PC-3 (cell line): ENCODE data around the gene SCN9A. TPM values are rescaled to one million over a fixed set of nuclear protein-coding genes. Genes with fewer than 3 reads are reported as not detected.
A peak's percentile ranks its signal among the peaks of the same experiment; 100 is the strongest.

Experiments used
- ATAC-seq: fragments of 200-7000 bp; cut with Tn5 transposase; 2 replicates; pipeline ENCODE4 v1.9.1; 2020; ENCODE audit warnings: mild to moderate bottlenecking, moderate library complexity
- BruUV-seq: library from RNA; stranded (reverse); fragments of 400-500 nt; replicated peaks from 2 replicates; lab custom pipeline; 2021; lab: Mats Ljungman, UMichigan
- CTCF ChIA-PET: fragments of 300-600 bp; sonication (Branson Sonifier 250); formaldehyde crosslinking; loops from one replicate; lab custom pipeline; 2022; ENCODE audit warnings: antibody characterized with exemption; lab: Charles Lee
- POLR2A ChIA-PET: fragments of 300-600 bp; sonication (Branson Sonifier 250); formaldehyde crosslinking; loops from one replicate; lab custom pipeline; 2022; ENCODE audit warnings: antibody characterized with exemption; ENCODE audit not compliant: unreplicated experiment; lab: Charles Lee
- DNase-seq: peaks from one replicate; pipeline ENCODE4 v3.0.0-alpha.2; 2015
- H2AFZ ChIP-seq: fragments of 300-600 bp; sonication (generic); 2 replicates; pipeline ENCODE4 v1.6.0; 2016; ENCODE audit warnings: antibody characterized with exemption, low read length
- H3F3A ChIP-seq: fragments of 300-600 bp; sonication (generic); one replicate; pipeline ENCODE4 v1.6.0; 2017; ENCODE audit warnings: antibody characterized with exemption, low read length, control low read depth, mild to moderate bottlenecking; ENCODE audit not compliant: unreplicated experiment
- H3K27ac ChIP-seq: fragments of 300-600 bp; sonication (generic); 2 replicates; pipeline ENCODE4 v1.5.1; 2016; ENCODE audit warnings: mild to moderate bottlenecking, low read length
- H3K27me3 ChIP-seq: fragments of 300-600 bp; sonication (generic); 2 replicates; pipeline ENCODE4 v1.6.1; 2016; ENCODE audit warnings: low read length, mixed read lengths
- H3K36me3 ChIP-seq: fragments of 300-600 bp; sonication (generic); 2 replicates; pipeline ENCODE4 v1.6.1; 2016; ENCODE audit warnings: low read depth, mixed run types, low read length, mixed read lengths
- H3K4me1 ChIP-seq: fragments of 300-600 bp; sonication (generic); 2 replicates; pipeline ENCODE4 v1.5.1; 2016; ENCODE audit warnings: low read length; ENCODE audit not compliant: insufficient read depth
- H3K4me2 ChIP-seq: fragments of 300-600 bp; sonication (generic); 2 replicates; pipeline ENCODE4 v1.6.0; 2016; ENCODE audit warnings: low read length
- H3K4me3 ChIP-seq: fragments of 300-600 bp; sonication (generic); 2 replicates; pipeline ENCODE4 v1.5.1; 2016; ENCODE audit warnings: mild to moderate bottlenecking, low read length, mixed read lengths
- H3K79me2 ChIP-seq: fragments of 300-600 bp; sonication (generic); 2 replicates; pipeline ENCODE4 v1.6.1; 2017; ENCODE audit warnings: low read length, mixed read lengths
- H3K9ac ChIP-seq: fragments of 300-600 bp; sonication (generic); 2 replicates; pipeline ENCODE4 v1.6.0; 2016; ENCODE audit warnings: mild to moderate bottlenecking, low read length
- H3K9me2 ChIP-seq: fragments of 300-600 bp; sonication (generic); replicated peaks from 2 replicates; pipeline ENCODE4 v1.6.1; 2016; ENCODE audit warnings: mixed run types, low read length, mixed read lengths
- H3K9me3 ChIP-seq: fragments of 300-600 bp; sonication (generic); 2 replicates; pipeline ENCODE4 v1.6.1; 2016; ENCODE audit warnings: low read length, mixed read lengths
- H4K20me1 ChIP-seq: fragments of 300-600 bp; sonication (generic); 2 replicates; pipeline ENCODE4 v1.6.1; 2016; ENCODE audit warnings: low read length, mixed read lengths
- EZH2 ChIP-seq: fragments of 300-600 bp; sonication (generic); IDR thresholded peaks from one replicate; pipeline ENCODE4 v1.6.1; 2017; ENCODE audit warnings: antibody characterized with exemption, mild to moderate bottlenecking, low read length; ENCODE audit not compliant: unreplicated experiment
- EZH2phosphoT487 ChIP-seq: fragments of 300-600 bp; sonication (generic); IDR thresholded peaks from 2 replicates; pipeline ENCODE4 v1.6.1; 2018; ENCODE audit warnings: mild to moderate bottlenecking, antibody characterized with exemption, low read length, borderline replicate concordance
- intact Hi-C: fragments of 100-400 bp; cut with micrococcal nuclease; formaldehyde crosslinking; loops from 2 replicates; pipeline ENCODE4 v1.9.0; 2023
- total RNA-seq: library from RNA; depleted of rRNA; stranded (reverse); fragments of >200 nt; gene quantifications from 2 replicates; pipeline ENCODE4 v1.2.3, GENCODE V29; 2014
- TF ChIP-seq, protein P1 (sequence below): fragments of 300-600 bp; sonication (generic); conservative IDR thresholded peaks from 2 replicates; pipeline ENCODE4 v1.5.1; 2017; ENCODE audit warnings: antibody characterized with exemption, low read depth, mild to moderate bottlenecking, low read length

Gene SCN9A
- total RNA-seq, 1 experiment from 2014 or later, result 7.0 TPM

DNA sequence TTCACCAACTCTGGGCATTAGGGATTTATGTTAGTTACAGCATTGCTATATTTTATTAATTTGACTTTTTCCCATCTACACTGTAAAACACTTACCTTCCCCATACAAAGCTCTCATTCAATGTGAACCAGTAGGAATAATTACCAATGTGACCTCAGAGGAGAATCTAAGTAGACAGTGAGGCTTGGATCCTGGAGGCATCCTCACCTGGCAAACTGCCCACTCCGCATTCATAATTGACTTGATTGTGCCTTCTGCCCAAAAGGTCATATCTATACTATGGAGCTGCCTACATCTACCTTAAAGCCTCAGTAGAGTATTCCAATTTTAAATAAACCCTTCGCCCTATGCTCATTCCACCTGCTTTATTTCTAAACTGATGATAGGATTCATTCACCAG lies 202.5 kb downstream of the SCN9A start:
- intact Hi-C loops, result no loop called here
- Histone ChIP-seq H3K4me2 (no peak overlapping the region), H3K4me1 (no peaks in the 10 kb centered on the region), H3K27ac (no peak overlapping the region), H3K79me2 (no peaks in the 10 kb centered on the region), H3K4me3 (no peak overlapping the region), H3K9ac (no peak overlapping the region), H4K20me1 (no peaks in the 10 kb centered on the region), H3F3A (no peaks in the 10 kb centered on the region), H3K36me3 (no peaks in the 10 kb centered on the region), H3K9me2 (no peaks in the 10 kb centered on the region), H3K9me3 (no peaks in the 10 kb centered on the region), H3K27me3 (peaks cover 4% of the 10 kb centered on the region; the same call in 1 of the 2 replicates), H2AFZ (no peak overlapping the region)
- ATAC-seq (no peak), DNase-seq (no peak)
- POLR2A ChIA-PET, result no interaction called here
- BruUV-seq, result no TSS peak
- no peak for TF ChIP-seq EZH2phosphoT487
- no peak for TF ChIP-seq EZH2
- TF ChIP-seq, protein P1, sequence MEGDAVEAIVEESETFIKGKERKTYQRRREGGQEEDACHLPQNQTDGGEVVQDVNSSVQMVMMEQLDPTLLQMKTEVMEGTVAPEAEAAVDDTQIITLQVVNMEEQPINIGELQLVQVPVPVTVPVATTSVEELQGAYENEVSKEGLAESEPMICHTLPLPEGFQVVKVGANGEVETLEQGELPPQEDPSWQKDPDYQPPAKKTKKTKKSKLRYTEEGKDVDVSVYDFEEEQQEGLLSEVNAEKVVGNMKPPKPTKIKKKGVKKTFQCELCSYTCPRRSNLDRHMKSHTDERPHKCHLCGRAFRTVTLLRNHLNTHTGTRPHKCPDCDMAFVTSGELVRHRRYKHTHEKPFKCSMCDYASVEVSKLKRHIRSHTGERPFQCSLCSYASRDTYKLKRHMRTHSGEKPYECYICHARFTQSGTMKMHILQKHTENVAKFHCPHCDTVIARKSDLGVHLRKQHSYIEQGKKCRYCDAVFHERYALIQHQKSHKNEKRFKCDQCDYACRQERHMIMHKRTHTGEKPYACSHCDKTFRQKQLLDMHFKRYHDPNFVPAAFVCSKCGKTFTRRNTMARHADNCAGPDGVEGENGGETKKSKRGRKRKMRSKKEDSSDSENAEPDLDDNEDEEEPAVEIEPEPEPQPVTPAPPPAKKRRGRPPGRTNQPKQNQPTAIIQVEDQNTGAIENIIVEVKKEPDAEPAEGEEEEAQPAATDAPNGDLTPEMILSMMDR, result no peak
- CTCF ChIA-PET, result interaction anchor here (0.6 kb wide), 1 partner anchor 324 kb away, joined by 8 read pairs; no protein-coding TSS in a partner anchor

DNA sequence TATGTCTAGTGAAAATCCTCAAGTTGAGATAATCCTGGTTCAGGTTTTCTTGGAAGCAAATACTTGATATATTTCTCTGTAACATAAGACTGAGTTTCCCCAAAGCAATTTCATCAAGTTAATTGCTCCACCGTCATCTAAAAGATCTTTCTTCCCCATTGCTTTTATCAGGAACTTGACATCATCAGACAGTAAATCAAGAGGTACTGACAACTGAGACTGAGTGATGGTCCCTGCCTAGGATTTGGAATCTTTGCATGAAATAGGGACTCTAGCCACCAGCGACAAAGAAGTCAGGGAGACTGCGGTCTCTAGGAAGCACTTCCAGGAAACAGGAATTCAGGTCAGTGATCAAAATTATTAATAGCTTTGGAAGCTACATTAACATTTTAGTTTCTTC lies 204.5 kb downstream of the SCN9A start:
- intact Hi-C loops, result no loop called here
- H3K9ac ChIP-seq, result no peak overlapping the region
- H3K9me2 ChIP-seq, result no peaks in the 10 kb centered on the region
- POLR2A ChIA-PET, result no interaction called here
- no TSS peak for BruUV-seq
- no peak overlapping the region for H3K4me2 ChIP-seq
- no peaks in the 10 kb centered on the region for H3K27me3 ChIP-seq
- ATAC-seq (no peak), DNase-seq (no peak)
- CTCF ChIA-PET, result no interaction called here
- H3K36me3 ChIP-seq, result no peaks in the 10 kb centered on the region
- H3K79me2 ChIP-seq, result no peaks in the 10 kb centered on the region
- H3K4me1 ChIP-seq, result no peaks in the 10 kb centered on the region
- no peak overlapping the region for H2AFZ ChIP-seq
- no peaks in the 10 kb centered on the region for H4K20me1 ChIP-seq
- H3K9me3 ChIP-seq, result no peaks in the 10 kb centered on the region
- H3K27ac ChIP-seq, result no peak overlapping the region
- H3K4me3 ChIP-seq, result no peak overlapping the region
- no peaks in the 10 kb centered on the region for H3F3A ChIP-seq
- TF ChIP-seq EZH2phosphoT487 (no peak), EZH2 (no peak)
- TF ChIP-seq, protein P1, result no peak

DNA sequence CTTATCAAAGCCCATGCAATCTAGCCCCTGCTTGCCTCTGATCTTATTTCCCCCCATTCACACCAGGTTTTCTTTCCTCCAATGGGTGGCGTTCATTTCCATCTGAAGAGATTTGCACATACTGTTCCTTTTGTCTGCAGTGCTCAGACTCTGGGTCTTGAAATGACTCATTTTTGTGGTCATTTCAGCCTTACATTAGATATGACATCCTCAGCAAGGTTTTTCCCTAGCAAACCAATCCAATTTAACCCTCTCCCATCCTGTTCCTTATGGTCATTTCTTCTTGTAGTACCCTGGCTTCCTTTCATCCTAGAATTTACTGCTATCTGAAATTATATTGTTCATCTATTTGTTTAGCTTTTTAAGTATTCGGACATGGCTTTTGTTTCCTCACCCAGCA lies 205.4 kb downstream of the SCN9A start:
- H4K20me1 ChIP-seq, result no peaks in the 10 kb centered on the region
- H3F3A ChIP-seq, result no peaks in the 10 kb centered on the region
- H3K9me2 ChIP-seq, result no peaks in the 10 kb centered on the region
- H3K36me3 ChIP-seq, result no peaks in the 10 kb centered on the region
- no peaks in the 10 kb centered on the region for H3K79me2 ChIP-seq
- no peaks in the 10 kb centered on the region for H3K4me1 ChIP-seq
- ATAC-seq (peak; percentile 60; the same call in 1 of the 2 replicates), DNase-seq (peak; percentile 61)
- ChIA-PET POLR2A (no interaction called here), CTCF (no interaction called here)
- H3K27me3 ChIP-seq, result 0 out of 2 replicates have a peak, but pooled peaks cover 4% of the 10 kb centered on the region
- H3K9ac ChIP-seq, result no peak overlapping the region
- no peak overlapping the region for H3K4me2 ChIP-seq
- no peak overlapping the region for H3K27ac ChIP-seq
- TF ChIP-seq EZH2 (no peak), EZH2phosphoT487 (no peak)
- TF ChIP-seq, protein P1, result no peak
- no peak overlapping the region for H2AFZ ChIP-seq
- intact Hi-C loops, result no loop called here
- no peak overlapping the region for H3K4me3 ChIP-seq
- BruUV-seq, result no TSS peak
- no peaks in the 10 kb centered on the region for H3K9me3 ChIP-seq
